Endothelial cell of umbilical vein (primary cell): ENCODE measurements around the gene HTT. TPM values are rescaled to one million over a fixed set of nuclear protein-coding genes. Genes with fewer than 3 reads are reported as not detected.

ENCODE experiments used
- BruUV-seq: library from RNA; stranded (reverse); fragments of 400-500 nt; replicated peaks from 2 replicates; lab custom pipeline; 2021; lab: Mats Ljungman, UMichigan
- CTCF ChIA-PET: fragments of 300-600, 350-600 bp; sonication (Branson Sonifier 250); formaldehyde crosslinking; loops from one replicate; lab custom pipeline; 2021; ENCODE audit warnings: antibody characterized with exemption, inconsistent platforms; lab: Charles Lee
- POLR2A ChIA-PET: fragments of 300-600, 350-600 bp; sonication (Branson Sonifier 250); formaldehyde crosslinking; loops from one replicate; lab custom pipeline; 2021; ENCODE audit warnings: antibody characterized with exemption, inconsistent platforms; lab: Charles Lee
- DNase-seq: peaks from one replicate; pipeline ENCODE4 v3.0.0-alpha.2; 2011; ENCODE audit warnings: low read depth, low spot score
- FAIRE-seq: peaks from 2 replicates; lab custom pipeline; 2011; peaks lifted over from hg19 to GRCh38; lab: Jason Lieb, UNC
- H2AFZ ChIP-seq: 2 replicates; pipeline ENCODE4 v1.6.0; 2012; ENCODE audit warnings: low read depth, low read length, control low read depth, inconsistent platforms
- H3K27ac ChIP-seq: 2 replicates; pipeline ENCODE4 v1.5.1; 2011; ENCODE audit warnings: low read depth, mild to moderate bottlenecking, control low read depth, low read length, moderate library complexity; ENCODE audit not compliant: insufficient read depth
- H3K27me3 ChIP-seq, 2 experiments: 2 replicates each; pipeline versions ENCODE4 v1.6.0 to v1.6.1; 2011; ENCODE audit warnings: low read length in 2 of 2, mixed read lengths in 1 of 2; ENCODE audit not compliant: control insufficient read depth in 2 of 2, insufficient read depth in 2 of 2
- H3K36me3 ChIP-seq, 2 experiments: 2 replicates in 1 of 2; 3 replicates in 1 of 2; pipeline ENCODE4 v1.5.1; 2011; ENCODE audit warnings: low read length in 2 of 2, mild to moderate bottlenecking in 1 of 2, moderate library complexity in 1 of 2; ENCODE audit not compliant: control insufficient read depth in 2 of 2, insufficient read depth in 2 of 2; ENCODE audit errors: extremely low read depth in 1 of 2
- H3K4me1 ChIP-seq: 3 replicates; pipeline ENCODE4 v1.5.1; 2011; ENCODE audit warnings: mild to moderate bottlenecking, low read length; ENCODE audit not compliant: control insufficient read depth, insufficient read depth; ENCODE audit errors: extremely low read depth
- H3K4me2 ChIP-seq: 2 replicates; pipeline ENCODE4 v1.6.1; 2011; ENCODE audit warnings: low read length, control low read depth, mixed read lengths; ENCODE audit not compliant: insufficient read depth
- H3K4me3 ChIP-seq, 3 experiments: fragments of 200-600 bp in 1 of 3; sonication (generic), shearing (Covaris generic) in 1 of 3; replicated peaks in 1 of 3; 2 replicates each; pipeline ENCODE4 v1.5.1; 2011 to 2016; ENCODE audit warnings: control low read depth in 3 of 3, low read length in 3 of 3, mild to moderate bottlenecking in 2 of 3, inconsistent platforms in 1 of 3, low read depth in 1 of 3, moderate library complexity in 1 of 3; ENCODE audit not compliant: insufficient read depth in 1 of 3
- H3K79me2 ChIP-seq: 2 replicates; pipeline ENCODE4 v1.6.0; 2012; ENCODE audit warnings: low read length, inconsistent platforms; ENCODE audit not compliant: control insufficient read depth, insufficient read depth
- H3K9ac ChIP-seq: replicated peaks from 2 replicates; pipeline ENCODE3; 2011; ENCODE audit warnings: low read length, control low read depth; ENCODE audit not compliant: insufficient read depth; ENCODE audit errors: extremely low read depth
- H3K9me1 ChIP-seq: replicated peaks from 3 replicates; pipeline ENCODE4 v1.6.0; 2011; ENCODE audit warnings: mild to moderate bottlenecking, low read length; ENCODE audit not compliant: control insufficient read depth, insufficient read depth; ENCODE audit errors: extremely low read depth
- H3K9me3 ChIP-seq: replicated peaks from 2 replicates; pipeline ENCODE4 v1.5.1; 2012; ENCODE audit warnings: low read length, inconsistent platforms; ENCODE audit not compliant: control insufficient read depth, insufficient read depth
- H4K20me1 ChIP-seq: replicated peaks from 2 replicates; pipeline ENCODE3; 2011; ENCODE audit warnings: mild to moderate bottlenecking, low read length; ENCODE audit not compliant: control insufficient read depth, insufficient read depth; ENCODE audit errors: extremely low read depth
- EZH2 ChIP-seq: IDR thresholded peaks from 2 replicates; pipeline ENCODE4 v1.6.1; 2012; ENCODE audit warnings: borderline replicate concordance, low read depth, mild to moderate bottlenecking, moderate library complexity, low read length, inconsistent platforms; ENCODE audit not compliant: severe bottlenecking
- FOS ChIP-seq: IDR thresholded peaks from 2 replicates; pipeline ENCODE4 v1.6.1; 2011; ENCODE audit warnings: mild to moderate bottlenecking, low read length, moderate library complexity, borderline replicate concordance; ENCODE audit not compliant: insufficient read depth
- GATA2 ChIP-seq: IDR thresholded peaks from 2 replicates; pipeline ENCODE4 v1.7.0; 2011; ENCODE audit warnings: low read depth, mild to moderate bottlenecking, moderate library complexity, mixed read lengths, low read length; ENCODE audit not compliant: insufficient read length, insufficient read depth
- JUN ChIP-seq: IDR thresholded peaks from 2 replicates; pipeline ENCODE4 v1.6.1; 2011; ENCODE audit warnings: borderline replicate concordance, low read depth; ENCODE audit not compliant: insufficient read length, insufficient read depth
- MAX ChIP-seq: IDR thresholded peaks from 2 replicates; pipeline ENCODE4 v1.6.1; 2011; ENCODE audit not compliant: insufficient read depth, insufficient read length
- MYC ChIP-seq: IDR thresholded peaks from one replicate; pipeline ENCODE4 v1.6.1; 2011; ENCODE audit warnings: mild to moderate bottlenecking, low read depth, low read length
- POLR2A ChIP-seq: IDR thresholded peaks from 2 replicates; pipeline ENCODE4 v1.6.1; 2012; ENCODE audit warnings: low read depth, mild to moderate bottlenecking, control low read depth, low read length
- POLR2AphosphoS5 ChIP-seq: IDR thresholded peaks from 2 replicates; pipeline ENCODE4 v1.6.1; 2012; ENCODE audit warnings: low read depth, mild to moderate bottlenecking, control low read depth, low read length, moderate library complexity; ENCODE audit not compliant: insufficient read depth
- dilution Hi-C: fragments of 300-500 bp; cut with MboI; formaldehyde crosslinking; loops from one replicate; pipeline ENCODE4 v1.15.0; 2019; ENCODE audit warnings: low sequenced_read_pairs; ENCODE audit not compliant: extremely low pct_ligation_motif_present
- intact Hi-C: fragments of 100-400 bp; cut with micrococcal nuclease; formaldehyde crosslinking; loops from one replicate; pipeline ENCODE4 v1.10.0; 2022
- polyA plus RNA-seq, 4 experiments: library from polyadenylated mRNA; depleted of rRNA in 3 of 4; stranded (reverse) in 3 of 4; unstranded in 1 of 4; fragments of >200 nt; gene quantifications; 2 replicates each; pipeline versions ENCODE4 v1.2.1 to v1.2.3, GENCODE V29; 2011 to 2012; ENCODE audit warnings: missing spikeins in 1 of 4
- total RNA-seq: library from RNA; stranded (reverse); gene quantifications from 2 replicates; pipeline ENCODE4 v1.2.3, GENCODE V29; 2021
- TF ChIP-seq, protein P1 (sequence below), 2 donors: IDR thresholded peaks; 1 replicate in 1 of 2; 2 replicates in 1 of 2; pipeline ENCODE4 v1.5.1; 2011; ENCODE audit warnings: low read length in 2 of 2, mild to moderate bottlenecking in 2 of 2, moderate library complexity in 2 of 2, control low read depth in 1 of 2, inconsistent platforms in 1 of 2, low read depth in 1 of 2; ENCODE audit not compliant: insufficient read depth in 1 of 2; ENCODE audit errors: extremely low read depth in 1 of 2

HTT gene
- total and polyA plus RNA-seq, 2 donors (not counting 3 experiments of a cell fraction or from before 2014, with no cell fraction given) = 15.7 to 61.2 TPM

DNA sequence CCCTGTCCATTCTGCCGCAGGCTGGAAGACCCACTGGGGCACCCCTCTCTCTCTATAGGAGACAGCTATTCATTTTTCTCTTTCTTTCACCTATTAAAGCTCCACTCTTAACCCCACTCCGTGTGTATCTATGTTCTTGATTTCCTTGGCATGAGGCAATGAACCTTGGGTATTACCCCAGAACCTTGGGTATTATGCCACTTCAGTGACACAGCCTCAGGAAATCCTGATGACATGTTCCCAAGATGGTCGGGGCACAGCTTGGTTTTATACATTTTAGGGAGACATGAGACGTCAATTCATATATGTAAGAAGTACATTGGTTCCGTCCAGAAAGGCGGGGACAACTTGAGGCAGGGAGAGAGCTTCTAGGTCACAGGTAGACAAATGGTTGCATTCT lies 13.5 kb upstream of the HTT start:
- CTCF ChIA-PET = interaction anchor here (0.7 to 2.1 kb wide), 2 partner anchors 14 to 414 kb away, joined by 3 to 6 read pairs; no protein-coding TSS in a partner anchor
- BruUV-seq = no TSS peak
- no peak overlapping the region for H2AFZ ChIP-seq

More for the DNA sequence above, 13.5 kb upstream of the HTT start:
- dilution Hi-C loops (no loop called here), intact Hi-C loops (no loop called here)
- H4K20me1 ChIP-seq = no peaks in the 10 kb centered on the region
- TF ChIP-seq EZH2 = no peak
- no peak for TF ChIP-seq MYC
- no peak for TF ChIP-seq POLR2AphosphoS5
- TF ChIP-seq FOS = no peak
- no peak for TF ChIP-seq POLR2A
- TF ChIP-seq, protein P1, sequence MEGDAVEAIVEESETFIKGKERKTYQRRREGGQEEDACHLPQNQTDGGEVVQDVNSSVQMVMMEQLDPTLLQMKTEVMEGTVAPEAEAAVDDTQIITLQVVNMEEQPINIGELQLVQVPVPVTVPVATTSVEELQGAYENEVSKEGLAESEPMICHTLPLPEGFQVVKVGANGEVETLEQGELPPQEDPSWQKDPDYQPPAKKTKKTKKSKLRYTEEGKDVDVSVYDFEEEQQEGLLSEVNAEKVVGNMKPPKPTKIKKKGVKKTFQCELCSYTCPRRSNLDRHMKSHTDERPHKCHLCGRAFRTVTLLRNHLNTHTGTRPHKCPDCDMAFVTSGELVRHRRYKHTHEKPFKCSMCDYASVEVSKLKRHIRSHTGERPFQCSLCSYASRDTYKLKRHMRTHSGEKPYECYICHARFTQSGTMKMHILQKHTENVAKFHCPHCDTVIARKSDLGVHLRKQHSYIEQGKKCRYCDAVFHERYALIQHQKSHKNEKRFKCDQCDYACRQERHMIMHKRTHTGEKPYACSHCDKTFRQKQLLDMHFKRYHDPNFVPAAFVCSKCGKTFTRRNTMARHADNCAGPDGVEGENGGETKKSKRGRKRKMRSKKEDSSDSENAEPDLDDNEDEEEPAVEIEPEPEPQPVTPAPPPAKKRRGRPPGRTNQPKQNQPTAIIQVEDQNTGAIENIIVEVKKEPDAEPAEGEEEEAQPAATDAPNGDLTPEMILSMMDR (IDR thresholded peaks at IDR 0.05; ENCODE audit: extremely low read depth in 1 of 2, insufficient read depth in 1 of 2, low read depth in 1 of 2, low read length in 2 of 2) = no peak
- TF ChIP-seq MAX = no peak
- no peak for TF ChIP-seq GATA2
- no peak for TF ChIP-seq JUN
- no peak overlapping the region for H3K27ac ChIP-seq
- no peaks in the 10 kb centered on the region for H3K79me2 ChIP-seq
- peaks cover 0 to 2% of the 10 kb centered on the region in 2 experiments for H3K27me3 ChIP-seq
- POLR2A ChIA-PET = no interaction called here
- DNase-seq = no peak
- H3K36me3 ChIP-seq = no peaks in the 10 kb centered on the region
- FAIRE-seq = no peak
- H3K4me1 ChIP-seq = no peaks in the 10 kb centered on the region
- H3K9me1 ChIP-seq = no peaks in the 10 kb centered on the region
- H3K9ac ChIP-seq = no peak overlapping the region
- H3K9me3 ChIP-seq = no peaks in the 10 kb centered on the region
- H3K4me2 ChIP-seq = no peak overlapping the region
- H3K4me3 ChIP-seq = no peak overlapping the region
